ENCODE results near the gene RAB13.

Gene RAB13

GRCh38 chr1:153956997-153957715 lies 29.0 kb downstream of the RAB13 start:
- DNase-seq (ENCODE audit: low spot score): no peak

- no peak for DNase-seq (ENCODE audit: low spot score)
These were observed 31.3 kb downstream of the RAB13 start for GRCh38 chr1:153954826-153955225.

- no peak for DNase-seq (ENCODE audit: low spot score)
These were observed 32.2 kb downstream of the RAB13 start for GRCh38 chr1:153953859-153954365.

GRCh38 chr1:153951801-153952200 lies 34.3 kb downstream of the RAB13 start:
- no peak for DNase-seq (ENCODE audit: low spot score)

GRCh38 chr1:153951183-153951582 lies 35.0 kb downstream of the RAB13 start:
- no peak for DNase-seq (ENCODE audit: low spot score)

- DNase-seq (ENCODE audit: low spot score): peak; percentile 97
These were observed 39.4 kb downstream of the RAB13 start, which contains the start of gene DENND4B for GRCh38 chr1:153946622-153947241. DENND4B (minus strand) TSS chr1:153946718; CDS start chr1:153944374, 2,344 bp downstream.

- peak; percentile 90 for DNase-seq (ENCODE audit: low spot score)
These were observed 40.1 kb downstream of the RAB13 start for GRCh38 chr1:153945795-153946621.

- DNase-seq (ENCODE audit: low spot score): peak; percentile 27
These were observed 40.9 kb downstream of the RAB13 start for GRCh38 chr1:153945131-153945794.

- DNase-seq (ENCODE audit: low spot score): no peak
These were observed 41.4 kb downstream of the RAB13 start for GRCh38 chr1:153944827-153945117.

GRCh38 chr1:153944005-153944826 lies 41.9 kb downstream of the RAB13 start:
- DNase-seq (ENCODE audit: low spot score): no peak

GRCh38 chr1:153942766-153943549 lies 43.2 kb downstream of the RAB13 start:
- DNase-seq (ENCODE audit: low spot score): no peak

- no peak for DNase-seq (ENCODE audit: low spot score)
These were observed 44.1 kb downstream of the RAB13 start for GRCh38 chr1:153941826-153942725.

- no peak for DNase-seq (ENCODE audit: low spot score)
These were observed 45.4 kb downstream of the RAB13 start for GRCh38 chr1:153940756-153941155.

- DNase-seq (ENCODE audit: low spot score): no peak
These were observed 46.7 kb downstream of the RAB13 start for GRCh38 chr1:153939476-153939875.

GRCh38 chr1:153938996-153939395 lies 47.1 kb downstream of the RAB13 start:
- DNase-seq (ENCODE audit: low spot score): no peak

- DNase-seq (ENCODE audit: low spot score): no peak
These were observed 48.8 kb downstream of the RAB13 start for GRCh38 chr1:153937331-153937730.

- DNase-seq (ENCODE audit: low spot score): no peak
These were observed 49.9 kb downstream of the RAB13 start for GRCh38 chr1:153936011-153936802.

- no peak for DNase-seq (ENCODE audit: low spot score)
These were observed 51.4 kb downstream of the RAB13 start for GRCh38 chr1:153934746-153935145.

GRCh38 chr1:153933955-153934354 lies 52.2 kb downstream of the RAB13 start:
- no peak for DNase-seq (ENCODE audit: low spot score)
